Astrocyte (in vitro differentiated cells and primary cell): Measurements from ENCODE around the gene VARS2. TPM values are rescaled to one million over a fixed set of nuclear protein-coding genes. Genes with fewer than 3 reads are reported as not detected.

ENCODE experiments used
- DNase-seq: peaks from one replicate; pipeline ENCODE4 v3.0.0-alpha.2; 2010; ENCODE audit warnings: low read depth
- FAIRE-seq: peaks from 2 replicates; lab custom pipeline; 2011; peaks lifted over from hg19 to GRCh38; lab: Jason Lieb, UNC
- H2AFZ ChIP-seq: 2 replicates; pipeline ENCODE4 v1.6.0; 2012; ENCODE audit warnings: low read depth, low read length, inconsistent platforms
- H3K27ac ChIP-seq: 2 replicates; pipeline ENCODE4 v1.5.1; 2011; ENCODE audit warnings: low read depth, low read length, inconsistent platforms
- H3K27me3 ChIP-seq: 2 replicates; pipeline ENCODE4 v1.6.0; 2011; ENCODE audit warnings: low read length, inconsistent platforms; ENCODE audit not compliant: insufficient read depth
- H3K36me3 ChIP-seq: 2 replicates; pipeline ENCODE4 v1.5.1; 2011; ENCODE audit warnings: low read length, inconsistent platforms; ENCODE audit not compliant: insufficient read depth
- H3K4me1 ChIP-seq: 2 replicates; pipeline ENCODE4 v1.5.1; 2011; ENCODE audit warnings: low read length, inconsistent platforms; ENCODE audit not compliant: insufficient read depth
- H3K4me2 ChIP-seq: 2 replicates; pipeline ENCODE4 v1.6.0; 2012; ENCODE audit warnings: low read length, inconsistent platforms
- H3K4me3 ChIP-seq: 2 replicates; pipeline ENCODE4 v1.5.1; 2011; ENCODE audit warnings: low read depth, mild to moderate bottlenecking, low read length, inconsistent platforms; ENCODE audit not compliant: insufficient read depth
- H3K79me2 ChIP-seq: 2 replicates; pipeline ENCODE4 v1.6.0; 2012; ENCODE audit warnings: mild to moderate bottlenecking, low read length, inconsistent platforms; ENCODE audit not compliant: insufficient read depth
- H3K9ac ChIP-seq: 2 replicates; pipeline ENCODE4 v1.6.0; 2012; ENCODE audit warnings: mild to moderate bottlenecking, low read length, inconsistent platforms
- H3K9me3 ChIP-seq: 2 replicates; pipeline ENCODE4 v1.5.1; 2012; ENCODE audit warnings: low read depth, mild to moderate bottlenecking, low read length, inconsistent platforms; ENCODE audit not compliant: insufficient read depth
- H4K20me1 ChIP-seq: 2 replicates; pipeline ENCODE4 v1.6.0; 2012; ENCODE audit warnings: low read length, inconsistent platforms; ENCODE audit not compliant: insufficient read depth
- H3K27ac Mint-ChIP-seq: one replicate; pipeline ENCODE4 v1.8.0; 2021; ENCODE audit warnings: mild to moderate bottlenecking, mixed read lengths; ENCODE audit not compliant: unreplicated experiment
- H3K27me3 Mint-ChIP-seq: one replicate; pipeline ENCODE4 v1.8.0; 2021; ENCODE audit warnings: low read depth, mixed read lengths; ENCODE audit not compliant: unreplicated experiment
- H3K36me3 Mint-ChIP-seq: one replicate; pipeline ENCODE4 v1.8.0; 2021; ENCODE audit warnings: low read depth, mixed read lengths; ENCODE audit not compliant: unreplicated experiment
- H3K4me1 Mint-ChIP-seq: one replicate; pipeline ENCODE4 v1.8.0; 2021; ENCODE audit warnings: low read depth, mixed read lengths; ENCODE audit not compliant: unreplicated experiment
- H3K4me3 Mint-ChIP-seq: one replicate; pipeline ENCODE4 v1.8.0; 2021; ENCODE audit warnings: mild to moderate bottlenecking, moderate library complexity, mixed read lengths; ENCODE audit not compliant: unreplicated experiment
- H3K9me3 Mint-ChIP-seq: one replicate; pipeline ENCODE4 v1.8.0; 2021; ENCODE audit warnings: mild to moderate bottlenecking, mixed read lengths; ENCODE audit not compliant: unreplicated experiment
- EZH2 ChIP-seq: IDR thresholded peaks from 2 replicates; pipeline ENCODE4 v1.6.1; 2012; ENCODE audit warnings: mild to moderate bottlenecking, low read length, inconsistent platforms; ENCODE audit not compliant: insufficient read depth
- total RNA-seq: library from RNA; stranded (reverse); gene quantifications from 2 replicates; pipeline ENCODE4 v1.2.1, GENCODE V29; 2021
- TF ChIP-seq, protein P1 (sequence below): IDR thresholded peaks from 2 replicates; pipeline ENCODE4 v1.5.1; 2011; ENCODE audit warnings: low read depth, mild to moderate bottlenecking, inconsistent platforms, low read length, moderate library complexity; ENCODE audit not compliant: insufficient read depth

VARS2 gene
- total RNA-seq, 1 donor from 2014 or later: 19.8 TPM

DNA sequence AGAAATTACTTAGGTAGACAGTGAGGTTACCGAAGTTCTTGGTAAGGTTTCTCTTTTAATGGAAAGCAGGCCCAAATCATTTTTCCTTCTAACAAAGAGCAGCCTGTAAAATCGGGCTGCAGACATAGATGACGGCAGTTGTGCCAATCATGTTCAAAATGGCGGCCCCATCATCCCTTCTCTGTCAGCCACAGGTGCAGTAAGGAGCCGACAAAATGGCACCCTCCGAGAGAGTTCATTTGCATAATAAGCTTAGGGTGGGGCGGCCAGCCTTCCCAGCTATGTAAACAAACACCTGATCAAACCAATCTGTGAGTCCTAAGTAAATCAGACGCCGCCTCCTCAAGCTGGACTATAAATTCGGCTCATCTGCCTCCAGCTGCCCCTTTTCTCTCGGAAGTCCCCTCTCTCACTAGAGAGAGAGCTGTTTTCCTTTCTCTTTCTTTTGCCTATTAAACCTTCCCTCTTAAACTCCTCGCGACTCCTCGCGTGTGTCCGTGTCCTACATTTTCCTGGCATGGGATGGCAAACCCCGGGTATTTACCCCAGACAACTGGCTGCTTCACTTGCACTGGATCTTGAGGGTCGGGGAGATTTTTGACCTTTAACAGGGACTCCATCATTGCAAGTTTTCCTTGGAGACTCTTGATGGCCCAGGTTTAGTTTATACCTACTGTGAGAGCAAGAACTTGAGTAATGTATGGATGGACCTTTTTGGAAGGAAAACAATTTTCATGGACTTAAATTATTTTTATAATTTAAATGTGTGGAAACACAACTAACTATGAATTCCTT, 38.6 kb upstream of the VARS2 start:
- Mint-ChIP-seq H3K27me3 (no peaks in the 10 kb centered on the region), H3K36me3 (peaks cover 8% of the 10 kb centered on the region), H3K27ac (no peak overlapping the region), H3K4me3 (peak overlapping the region; percentile 50), H3K9me3 (peaks cover 24% of the 10 kb centered on the region), H3K4me1 (peaks cover 14% of the 10 kb centered on the region)
- H3K9me3 ChIP-seq: no peaks in the 10 kb centered on the region
- DNase-seq (no peak), FAIRE-seq (no peak)
- no peak overlapping the region for H3K4me2 ChIP-seq
- no peak overlapping the region for H3K4me3 ChIP-seq
- no peaks in the 10 kb centered on the region for H3K36me3 ChIP-seq
- H3K79me2 ChIP-seq: no peaks in the 10 kb centered on the region
- no peak overlapping the region for H3K27ac ChIP-seq
- H3K9ac ChIP-seq: no peak overlapping the region
- H3K4me1 ChIP-seq: peaks cover 12% of the 10 kb centered on the region
- TF ChIP-seq EZH2: no peak
- TF ChIP-seq, protein P1, sequence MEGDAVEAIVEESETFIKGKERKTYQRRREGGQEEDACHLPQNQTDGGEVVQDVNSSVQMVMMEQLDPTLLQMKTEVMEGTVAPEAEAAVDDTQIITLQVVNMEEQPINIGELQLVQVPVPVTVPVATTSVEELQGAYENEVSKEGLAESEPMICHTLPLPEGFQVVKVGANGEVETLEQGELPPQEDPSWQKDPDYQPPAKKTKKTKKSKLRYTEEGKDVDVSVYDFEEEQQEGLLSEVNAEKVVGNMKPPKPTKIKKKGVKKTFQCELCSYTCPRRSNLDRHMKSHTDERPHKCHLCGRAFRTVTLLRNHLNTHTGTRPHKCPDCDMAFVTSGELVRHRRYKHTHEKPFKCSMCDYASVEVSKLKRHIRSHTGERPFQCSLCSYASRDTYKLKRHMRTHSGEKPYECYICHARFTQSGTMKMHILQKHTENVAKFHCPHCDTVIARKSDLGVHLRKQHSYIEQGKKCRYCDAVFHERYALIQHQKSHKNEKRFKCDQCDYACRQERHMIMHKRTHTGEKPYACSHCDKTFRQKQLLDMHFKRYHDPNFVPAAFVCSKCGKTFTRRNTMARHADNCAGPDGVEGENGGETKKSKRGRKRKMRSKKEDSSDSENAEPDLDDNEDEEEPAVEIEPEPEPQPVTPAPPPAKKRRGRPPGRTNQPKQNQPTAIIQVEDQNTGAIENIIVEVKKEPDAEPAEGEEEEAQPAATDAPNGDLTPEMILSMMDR: no peak
- H3K27me3 ChIP-seq: no peaks in the 10 kb centered on the region
- H2AFZ ChIP-seq: no peak overlapping the region
- no peaks in the 10 kb centered on the region for H4K20me1 ChIP-seq

DNA sequence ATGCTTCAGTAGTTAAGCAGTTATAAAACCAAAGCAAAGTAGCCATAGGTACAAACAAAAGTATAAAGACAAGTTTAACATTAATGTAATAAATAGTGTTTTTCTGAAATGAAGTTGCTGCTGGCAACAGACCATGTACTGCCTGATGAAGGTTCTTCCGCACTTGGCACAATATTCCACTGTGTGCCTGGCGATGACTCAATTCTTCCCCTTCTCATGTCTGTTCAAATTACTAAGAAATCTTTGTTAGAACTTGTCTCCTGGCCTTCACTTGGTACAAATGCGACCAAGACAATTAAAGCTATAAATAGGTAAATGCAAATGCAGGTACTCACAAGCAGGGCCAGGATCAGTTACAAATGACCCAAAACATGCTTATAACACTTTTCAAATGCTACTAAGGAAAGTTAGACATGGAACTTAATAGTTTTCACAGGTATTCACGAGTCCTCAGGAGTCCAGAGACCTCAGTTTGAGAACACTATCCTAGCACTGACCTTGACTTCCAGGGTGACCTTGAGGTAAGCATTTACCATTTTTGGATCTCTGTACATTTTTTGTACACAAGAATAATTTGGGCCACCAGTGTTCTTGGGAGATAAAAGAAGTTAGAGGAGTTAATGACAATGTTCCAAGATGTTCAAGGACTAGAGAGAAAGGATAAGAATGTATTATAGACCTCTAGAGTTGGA, 37.9 kb upstream of the VARS2 start:
- Mint-ChIP-seq H3K4me3 (no peak overlapping the region), H3K36me3 (peaks cover 7% of the 10 kb centered on the region), H3K27me3 (no peaks in the 10 kb centered on the region), H3K9me3 (peaks cover 19% of the 10 kb centered on the region), H3K27ac (no peak overlapping the region), H3K4me1 (peaks cover 20% of the 10 kb centered on the region)
- H3K9me3 ChIP-seq: no peaks in the 10 kb centered on the region
- H3K4me1 ChIP-seq: peaks cover 12% of the 10 kb centered on the region
- TF ChIP-seq EZH2: no peak
- TF ChIP-seq, protein P1: no peak
- peak; percentile 88 for DNase-seq
- no peaks in the 10 kb centered on the region for H3K27me3 ChIP-seq
- H3K27ac ChIP-seq: peak overlapping the region; percentile 24
- no peak overlapping the region for H2AFZ ChIP-seq
- H3K4me3 ChIP-seq: no peak overlapping the region
- no peaks in the 10 kb centered on the region for H3K79me2 ChIP-seq
- peak overlapping the region; percentile 39 for H3K4me2 ChIP-seq
- no peaks in the 10 kb centered on the region for H4K20me1 ChIP-seq
- FAIRE-seq: no peak
- H3K36me3 ChIP-seq: no peaks in the 10 kb centered on the region
- H3K9ac ChIP-seq: no peak overlapping the region
